ENCODE data around the gene YTHDC1.

DNA sequence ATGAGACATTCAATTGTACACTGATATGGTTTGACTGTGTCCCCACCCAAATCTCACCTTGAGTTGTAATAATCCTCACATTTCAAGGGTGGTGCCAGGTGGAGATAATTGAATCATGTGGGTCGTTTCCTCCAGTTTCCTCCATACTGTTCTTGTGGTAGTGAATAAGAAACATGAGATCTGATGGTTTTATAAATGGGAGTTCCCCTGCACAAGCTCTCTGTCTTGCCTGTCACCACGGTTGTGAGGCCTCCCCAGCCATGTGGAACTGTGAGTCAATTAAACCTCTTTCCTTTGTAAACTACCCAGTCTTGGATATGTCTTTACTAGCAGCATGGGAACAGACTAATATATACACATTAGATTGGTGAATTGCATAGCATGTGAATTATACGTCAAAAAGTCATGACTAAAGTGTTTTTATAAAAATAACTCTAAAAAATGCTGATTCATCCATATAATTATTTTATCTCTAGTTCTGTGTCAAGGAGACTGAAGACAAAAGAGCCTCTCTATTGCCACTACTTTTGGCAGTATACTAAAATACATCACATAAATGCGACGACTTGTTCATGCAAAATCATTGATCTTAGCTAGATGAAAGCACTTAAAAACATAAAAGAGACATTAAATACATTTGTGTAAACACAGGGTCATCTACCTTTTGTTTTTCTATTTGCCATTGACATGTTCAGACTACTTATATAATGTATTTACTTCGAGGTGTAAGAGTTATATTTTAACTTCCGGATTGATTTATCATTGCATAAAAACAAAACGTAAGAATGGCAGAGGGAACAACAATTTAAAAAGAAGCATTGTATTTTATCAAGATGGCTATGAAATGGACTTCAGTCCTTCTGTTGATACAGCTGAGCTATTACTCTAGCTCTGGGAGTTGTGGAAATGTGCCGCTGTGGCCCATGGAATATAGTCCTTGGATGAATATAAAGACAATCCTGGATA, 50.1 kb downstream of the YTHDC1 start:
- TF ChIP-seq SIN3A (IDR thresholded peaks at IDR 0.05; ENCODE audit: borderline replicate concordance, low read depth, low read length) (no peak), POLR2AphosphoS5 (IDR thresholded peaks at IDR 0.05; ENCODE audit: low read depth, low read length) (no peak), YY1 (IDR thresholded peaks at IDR 0.05; ENCODE audit: low read depth) (no peak), RCOR1 (IDR thresholded peaks at IDR 0.05; ENCODE audit: low read length) (no peak), RXRA (IDR thresholded peaks at IDR 0.05; ENCODE audit: borderline replicate concordance, low read depth) (no peak), GATA2 (CRISPR knock-in tag; IDR thresholded peaks at IDR 0.05) (no peak), FOSL2 (IDR thresholded peaks at IDR 0.05; ENCODE audit: borderline replicate concordance, low read depth) (no peak)
- TF ChIP-seq, protein P1, sequence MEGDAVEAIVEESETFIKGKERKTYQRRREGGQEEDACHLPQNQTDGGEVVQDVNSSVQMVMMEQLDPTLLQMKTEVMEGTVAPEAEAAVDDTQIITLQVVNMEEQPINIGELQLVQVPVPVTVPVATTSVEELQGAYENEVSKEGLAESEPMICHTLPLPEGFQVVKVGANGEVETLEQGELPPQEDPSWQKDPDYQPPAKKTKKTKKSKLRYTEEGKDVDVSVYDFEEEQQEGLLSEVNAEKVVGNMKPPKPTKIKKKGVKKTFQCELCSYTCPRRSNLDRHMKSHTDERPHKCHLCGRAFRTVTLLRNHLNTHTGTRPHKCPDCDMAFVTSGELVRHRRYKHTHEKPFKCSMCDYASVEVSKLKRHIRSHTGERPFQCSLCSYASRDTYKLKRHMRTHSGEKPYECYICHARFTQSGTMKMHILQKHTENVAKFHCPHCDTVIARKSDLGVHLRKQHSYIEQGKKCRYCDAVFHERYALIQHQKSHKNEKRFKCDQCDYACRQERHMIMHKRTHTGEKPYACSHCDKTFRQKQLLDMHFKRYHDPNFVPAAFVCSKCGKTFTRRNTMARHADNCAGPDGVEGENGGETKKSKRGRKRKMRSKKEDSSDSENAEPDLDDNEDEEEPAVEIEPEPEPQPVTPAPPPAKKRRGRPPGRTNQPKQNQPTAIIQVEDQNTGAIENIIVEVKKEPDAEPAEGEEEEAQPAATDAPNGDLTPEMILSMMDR (IDR thresholded peaks at IDR 0.05) = no peak
- TF ChIP-seq, protein P2, sequence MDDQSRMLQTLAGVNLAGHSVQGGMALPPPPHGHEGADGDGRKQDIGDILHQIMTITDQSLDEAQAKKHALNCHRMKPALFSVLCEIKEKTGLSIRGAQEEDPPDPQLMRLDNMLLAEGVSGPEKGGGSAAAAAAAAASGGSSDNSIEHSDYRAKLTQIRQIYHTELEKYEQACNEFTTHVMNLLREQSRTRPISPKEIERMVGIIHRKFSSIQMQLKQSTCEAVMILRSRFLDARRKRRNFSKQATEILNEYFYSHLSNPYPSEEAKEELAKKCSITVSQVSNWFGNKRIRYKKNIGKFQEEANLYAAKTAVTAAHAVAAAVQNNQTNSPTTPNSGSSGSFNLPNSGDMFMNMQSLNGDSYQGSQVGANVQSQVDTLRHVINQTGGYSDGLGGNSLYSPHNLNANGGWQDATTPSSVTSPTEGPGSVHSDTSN (IDR thresholded peaks at IDR 0.05) = no peak

Data from SK-N-SH (cell line).